Stomach (tissue), 4 donors: ENCODE data around the gene GTF3C4.

Experiments
- CTCF ChIP-seq, 7 experiments: fragments of 450-650 bp in 4 of 7; fragments of 200-600 bp in 3 of 7; sonication (generic) in 3 of 7; IDR thresholded peaks; one replicate each; pipeline ENCODE4 v1.5.1; 2016 to 2019; ENCODE audit warnings: antibody characterized with exemption in 7 of 7, control low read depth in 2 of 7, mild to moderate bottlenecking in 1 of 7
- EP300 ChIP-seq: sonication (generic); formaldehyde crosslinking; IDR thresholded peaks from one replicate; pipeline ENCODE4 v1.6.1; 2017; ENCODE audit warnings: antibody characterized with exemption
- POLR2A ChIP-seq, 4 donors: fragments of 450-650 bp; IDR thresholded peaks; one replicate each; pipeline ENCODE4 v1.6.1; 2016; ENCODE audit warnings: antibody characterized with exemption in 4 of 4, control low read depth in 2 of 4, mild to moderate bottlenecking in 1 of 4, moderate library complexity in 1 of 4

GRCh38 chr9:132733260-132733815 is 63.1 kb downstream of the GTF3C4 start:
- TF ChIP-seq EP300 (no peak), CTCF (IDR thresholded peaks at IDR 0.05) (no peak), POLR2A (IDR thresholded peaks at IDR 0.05) (no peak)
